Neural cell (in vitro differentiated cells): Measurements from ENCODE around the gene DAZAP1. TPM values are rescaled to one million over a fixed set of nuclear protein-coding genes. Genes with fewer than 3 reads are reported as not detected.

Experiments used
- H2AFZ ChIP-seq: fragments of 200-600, 300-800 bp; sonication (generic), shearing (Covaris generic); 2 replicates; pipeline ENCODE4 v1.6.0; 2014; ENCODE audit warnings: low read depth, mild to moderate bottlenecking, antibody characterized with exemption, low read length, moderate library complexity
- H3F3A ChIP-seq: fragments of 200-600 bp; shearing (Covaris generic); 2 replicates; pipeline ENCODE4 v1.6.1; 2016; ENCODE audit warnings: mild to moderate bottlenecking, moderate library complexity, mixed read lengths, antibody characterized with exemption, low read length; ENCODE audit not compliant: insufficient read depth, poor library complexity, severe bottlenecking
- H3K27ac ChIP-seq: fragments of 200-600, 300-800 bp; sonication (generic), shearing (Covaris generic); 2 replicates; pipeline ENCODE4 v1.5.1; 2014; ENCODE audit warnings: mild to moderate bottlenecking, low read length, moderate library complexity
- H3K27me3 ChIP-seq: fragments of 300-800, 200-600 bp; sonication (generic), shearing (Covaris generic); 2 replicates; pipeline ENCODE4 v1.6.0; 2014; ENCODE audit warnings: mild to moderate bottlenecking, low read depth, low read length, moderate library complexity; ENCODE audit not compliant: insufficient read depth
- H3K36me3 ChIP-seq: fragments of 300-800, 200-600 bp; sonication (generic), shearing (Covaris generic); 2 replicates; pipeline ENCODE4 v1.5.1; 2014; ENCODE audit warnings: mild to moderate bottlenecking, antibody characterized with exemption, low read length, moderate library complexity; ENCODE audit not compliant: insufficient read depth
- H3K4me2 ChIP-seq: fragments of 300-800, 200-600 bp; sonication (generic), shearing (Covaris generic); 2 replicates; pipeline ENCODE4 v1.6.0; 2014; ENCODE audit warnings: mild to moderate bottlenecking, low read length
- H3K4me3 ChIP-seq: fragments of 300-800, 200-600 bp; sonication (generic), shearing (Covaris generic); 2 replicates; pipeline ENCODE4 v1.5.1; 2014; ENCODE audit warnings: mild to moderate bottlenecking, low read length, moderate library complexity
- H3K79me2 ChIP-seq: fragments of 200-600 bp; shearing (Covaris generic); replicated peaks from 2 replicates; pipeline ENCODE4 v1.6.0; 2014; ENCODE audit warnings: mild to moderate bottlenecking, low read length, moderate library complexity; ENCODE audit not compliant: insufficient read depth
- H3K9ac ChIP-seq: fragments of 300-800, 200-600 bp; sonication (generic), shearing (Covaris generic); 2 replicates; pipeline ENCODE4 v1.6.1; 2016; ENCODE audit warnings: mild to moderate bottlenecking, low read length, mixed read lengths
- H3K9me2 ChIP-seq: fragments of 200-600 bp; shearing (Covaris generic); 2 replicates; pipeline ENCODE4 v1.6.1; 2016; ENCODE audit warnings: mild to moderate bottlenecking, low read length, mixed read lengths; ENCODE audit not compliant: insufficient read depth
- H3K9me3 ChIP-seq: fragments of 200-600, 300-800 bp; sonication (generic), shearing (Covaris generic); 2 replicates; pipeline ENCODE4 v1.6.1; 2016; ENCODE audit warnings: mild to moderate bottlenecking, mixed run types, low read length, moderate library complexity, mixed read lengths
- H4K20me1 ChIP-seq: fragments of 200-600 bp; shearing (Covaris generic); 2 replicates; pipeline ENCODE4 v1.6.1; 2016; ENCODE audit warnings: mild to moderate bottlenecking, mixed run types; ENCODE audit not compliant: insufficient read depth
- EP300 ChIP-seq: fragments of 450-650 bp; conservative IDR thresholded peaks from 2 replicates; pipeline ENCODE4 v1.6.1; 2014; ENCODE audit warnings: antibody characterized with exemption, mild to moderate bottlenecking, moderate library complexity; ENCODE audit not compliant: poor library complexity, severe bottlenecking
- EZH2 ChIP-seq: fragments of 200-600, 300-800 bp; shearing (Covaris generic), sonication (generic); IDR thresholded peaks from 2 replicates; pipeline ENCODE4 v1.6.1; 2014; ENCODE audit warnings: antibody characterized with exemption, low read length, borderline replicate concordance, mild to moderate bottlenecking; ENCODE audit not compliant: insufficient read depth, poor library complexity, severe bottlenecking
- MXI1 ChIP-seq: fragments of 450-650 bp; conservative IDR thresholded peaks from 2 replicates; pipeline ENCODE4 v1.6.1; 2014; ENCODE audit warnings: antibody characterized with exemption, mild to moderate bottlenecking; ENCODE audit not compliant: poor library complexity, severe bottlenecking
- POLR2AphosphoS5 ChIP-seq: IDR thresholded peaks from 2 replicates; pipeline ENCODE4 v1.6.1; 2012
- RAD21 ChIP-seq: fragments of 450-650 bp; conservative IDR thresholded peaks from 2 replicates; pipeline ENCODE4 v1.6.1; 2014; ENCODE audit warnings: antibody characterized with exemption, mild to moderate bottlenecking, moderate library complexity
- SMC3 ChIP-seq: fragments of 450-650 bp; conservative IDR thresholded peaks from 2 replicates; pipeline ENCODE4 v1.6.1; 2014; ENCODE audit warnings: antibody characterized with exemption, mild to moderate bottlenecking, moderate library complexity; ENCODE audit not compliant: poor library complexity
- TAF1 ChIP-seq: IDR thresholded peaks from 2 replicates; pipeline ENCODE4 v1.6.1; 2012; ENCODE audit warnings: low read depth
- polyA plus RNA-seq: library from polyadenylated mRNA; depleted of rRNA; stranded (reverse); fragments of >200 nt; gene quantifications from 2 replicates; pipeline ENCODE4 v1.2.3, GENCODE V29; 2014
- TF ChIP-seq, protein P1 (sequence below): IDR thresholded peaks from 2 replicates; pipeline ENCODE4 v1.6.1; 2012; ENCODE audit warnings: borderline replicate concordance
- TF ChIP-seq, protein P2 (sequence below): fragments of 450-650 bp; IDR thresholded peaks from 2 replicates; pipeline ENCODE4 v1.5.1; 2014; ENCODE audit warnings: antibody characterized with exemption, mild to moderate bottlenecking, moderate library complexity; ENCODE audit not compliant: poor library complexity, severe bottlenecking

The DAZAP1 gene
- polyA plus RNA-seq, 1 donor from 2014 or later: 60.5 TPM

DNA sequence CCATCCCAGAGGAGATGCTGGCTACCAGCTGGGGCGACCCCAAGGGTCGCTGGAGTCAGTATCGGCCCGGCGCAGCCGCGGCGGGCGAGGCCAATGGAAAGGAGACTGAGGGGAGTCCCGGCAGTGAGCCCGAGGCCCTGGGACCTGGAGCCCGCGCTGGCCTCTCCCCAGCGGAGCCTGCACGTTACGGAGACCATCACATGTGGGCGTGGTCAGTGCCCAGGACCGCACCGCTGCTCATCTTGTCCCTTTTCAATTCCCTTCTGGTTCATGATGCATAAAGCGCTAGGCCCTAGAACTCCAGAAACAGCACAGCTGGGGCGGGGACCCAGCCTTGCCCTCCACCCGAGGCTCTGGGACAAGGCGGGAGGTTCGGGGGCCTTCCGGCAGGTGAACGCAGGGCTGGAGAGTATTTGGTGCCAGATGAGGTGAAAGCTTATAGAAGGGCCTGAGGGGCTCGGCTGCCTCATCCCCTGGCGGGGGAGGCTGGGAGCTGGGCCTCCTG, 63.7 kb downstream of the DAZAP1 start:
- Histone ChIP-seq H3K36me3 (no peaks in the 10 kb centered on the region), H2AFZ (no peak overlapping the region), H3K27ac (peak overlapping the region; percentile 8), H3K4me3 (peak overlapping the region; percentile 53), H4K20me1 (peaks cover 54% of the 10 kb centered on the region), H3K4me2 (no peak overlapping the region), H3K79me2 (peaks cover 5% of the 10 kb centered on the region), H3K9me3 (no peaks in the 10 kb centered on the region), H3K9ac (peak overlapping the region; percentile 50), H3K9me2 (no peaks in the 10 kb centered on the region), H3F3A (no peaks in the 10 kb centered on the region), H3K27me3 (no peaks in the 10 kb centered on the region)
- TF ChIP-seq EZH2 (no peak), SMC3 (no peak), EP300 (no peak), POLR2AphosphoS5 (no peak), TAF1 (no peak), RAD21 (no peak), MXI1 (no peak)
- TF ChIP-seq, protein P1, sequence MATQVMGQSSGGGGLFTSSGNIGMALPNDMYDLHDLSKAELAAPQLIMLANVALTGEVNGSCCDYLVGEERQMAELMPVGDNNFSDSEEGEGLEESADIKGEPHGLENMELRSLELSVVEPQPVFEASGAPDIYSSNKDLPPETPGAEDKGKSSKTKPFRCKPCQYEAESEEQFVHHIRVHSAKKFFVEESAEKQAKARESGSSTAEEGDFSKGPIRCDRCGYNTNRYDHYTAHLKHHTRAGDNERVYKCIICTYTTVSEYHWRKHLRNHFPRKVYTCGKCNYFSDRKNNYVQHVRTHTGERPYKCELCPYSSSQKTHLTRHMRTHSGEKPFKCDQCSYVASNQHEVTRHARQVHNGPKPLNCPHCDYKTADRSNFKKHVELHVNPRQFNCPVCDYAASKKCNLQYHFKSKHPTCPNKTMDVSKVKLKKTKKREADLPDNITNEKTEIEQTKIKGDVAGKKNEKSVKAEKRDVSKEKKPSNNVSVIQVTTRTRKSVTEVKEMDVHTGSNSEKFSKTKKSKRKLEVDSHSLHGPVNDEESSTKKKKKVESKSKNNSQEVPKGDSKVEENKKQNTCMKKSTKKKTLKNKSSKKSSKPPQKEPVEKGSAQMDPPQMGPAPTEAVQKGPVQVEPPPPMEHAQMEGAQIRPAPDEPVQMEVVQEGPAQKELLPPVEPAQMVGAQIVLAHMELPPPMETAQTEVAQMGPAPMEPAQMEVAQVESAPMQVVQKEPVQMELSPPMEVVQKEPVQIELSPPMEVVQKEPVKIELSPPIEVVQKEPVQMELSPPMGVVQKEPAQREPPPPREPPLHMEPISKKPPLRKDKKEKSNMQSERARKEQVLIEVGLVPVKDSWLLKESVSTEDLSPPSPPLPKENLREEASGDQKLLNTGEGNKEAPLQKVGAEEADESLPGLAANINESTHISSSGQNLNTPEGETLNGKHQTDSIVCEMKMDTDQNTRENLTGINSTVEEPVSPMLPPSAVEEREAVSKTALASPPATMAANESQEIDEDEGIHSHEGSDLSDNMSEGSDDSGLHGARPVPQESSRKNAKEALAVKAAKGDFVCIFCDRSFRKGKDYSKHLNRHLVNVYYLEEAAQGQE: no peak
- TF ChIP-seq, protein P2, sequence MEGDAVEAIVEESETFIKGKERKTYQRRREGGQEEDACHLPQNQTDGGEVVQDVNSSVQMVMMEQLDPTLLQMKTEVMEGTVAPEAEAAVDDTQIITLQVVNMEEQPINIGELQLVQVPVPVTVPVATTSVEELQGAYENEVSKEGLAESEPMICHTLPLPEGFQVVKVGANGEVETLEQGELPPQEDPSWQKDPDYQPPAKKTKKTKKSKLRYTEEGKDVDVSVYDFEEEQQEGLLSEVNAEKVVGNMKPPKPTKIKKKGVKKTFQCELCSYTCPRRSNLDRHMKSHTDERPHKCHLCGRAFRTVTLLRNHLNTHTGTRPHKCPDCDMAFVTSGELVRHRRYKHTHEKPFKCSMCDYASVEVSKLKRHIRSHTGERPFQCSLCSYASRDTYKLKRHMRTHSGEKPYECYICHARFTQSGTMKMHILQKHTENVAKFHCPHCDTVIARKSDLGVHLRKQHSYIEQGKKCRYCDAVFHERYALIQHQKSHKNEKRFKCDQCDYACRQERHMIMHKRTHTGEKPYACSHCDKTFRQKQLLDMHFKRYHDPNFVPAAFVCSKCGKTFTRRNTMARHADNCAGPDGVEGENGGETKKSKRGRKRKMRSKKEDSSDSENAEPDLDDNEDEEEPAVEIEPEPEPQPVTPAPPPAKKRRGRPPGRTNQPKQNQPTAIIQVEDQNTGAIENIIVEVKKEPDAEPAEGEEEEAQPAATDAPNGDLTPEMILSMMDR: no peak

- Histone ChIP-seq H3K36me3 (no peaks in the 10 kb centered on the region), H3F3A (no peaks in the 10 kb centered on the region), H2AFZ (no peak overlapping the region), H3K27ac (no peak overlapping the region), H3K9me3 (no peaks in the 10 kb centered on the region), H3K4me3 (no peak overlapping the region), H3K9me2 (no peaks in the 10 kb centered on the region), H3K9ac (peak overlapping the region; percentile 50), H3K79me2 (peaks cover 5% of the 10 kb centered on the region), H3K4me2 (no peak overlapping the region), H4K20me1 (peaks cover 54% of the 10 kb centered on the region), H3K27me3 (no peaks in the 10 kb centered on the region)
- TF ChIP-seq EZH2 (no peak), POLR2AphosphoS5 (no peak), MXI1 (no peak), RAD21 (no peak)
- TF ChIP-seq, protein P2: peak; percentile 36
Observed at GRCh38 chr19:1471515-1472160, 64.3 kb downstream of the DAZAP1 start.
